ENCODE results near the gene PELI2. TPM values are rescaled to one million over a fixed set of nuclear protein-coding genes. Genes with fewer than 3 reads are reported as not detected.

Gene PELI2
- total RNA-seq, 1 experiment from 2014 or later = 0.19 TPM

DNA sequence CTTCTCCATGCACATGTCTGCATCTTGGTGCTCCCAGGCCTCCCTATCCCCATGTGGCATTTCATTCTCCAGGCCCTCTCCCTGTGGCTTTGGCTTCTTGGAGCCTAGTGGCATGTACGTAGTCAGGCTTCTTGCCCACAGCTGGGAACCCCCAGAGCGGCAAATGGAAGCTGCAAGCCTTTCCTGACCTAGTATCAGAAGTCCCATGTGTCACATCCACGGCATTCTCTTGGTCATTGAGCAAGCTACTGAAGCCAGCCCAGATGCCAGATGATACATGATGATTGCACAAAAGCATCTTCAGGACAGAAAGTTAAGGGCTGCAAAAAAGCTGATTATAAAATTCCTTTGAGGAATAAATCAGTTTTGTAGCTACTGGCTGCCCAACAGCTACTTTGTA, 154.9 kb downstream of the PELI2 start:
- BruUV-seq (replicated peaks) = no TSS peak
- H3K4me1 Mint-ChIP-seq (ENCODE audit: insufficient read depth, unreplicated experiment) = no peaks in the 10 kb centered on the region
- CTCF ChIA-PET = interaction anchor here (1.0 to 1.1 kb wide), 2 partner anchors 147 to 202 kb away, joined by 3 read pairs; no protein-coding TSS in a partner anchor
- POLR2A ChIA-PET = no interaction called here
- no peaks in the 10 kb centered on the region for H3K9me3 Mint-ChIP-seq (ENCODE audit: unreplicated experiment)
- no peak overlapping the region for H3K27ac Mint-ChIP-seq (ENCODE audit: low read depth, unreplicated experiment)
- intact Hi-C loops (cut with micrococcal nuclease) = no loop called here
- no peak for TF ChIP-seq CTCF (IDR thresholded peaks at IDR 0.05; ENCODE audit: unreplicated experiment)
- DNase-seq (ENCODE audit: unreplicated experiment) = no peak
- no peaks in the 10 kb centered on the region for H3K27me3 Mint-ChIP-seq (ENCODE audit: insufficient read depth, unreplicated experiment)
- no peaks in the 10 kb centered on the region for H3K36me3 Mint-ChIP-seq (ENCODE audit: insufficient read depth, unreplicated experiment)
- no peak overlapping the region for H3K4me3 Mint-ChIP-seq (ENCODE audit: unreplicated experiment)

DNA sequence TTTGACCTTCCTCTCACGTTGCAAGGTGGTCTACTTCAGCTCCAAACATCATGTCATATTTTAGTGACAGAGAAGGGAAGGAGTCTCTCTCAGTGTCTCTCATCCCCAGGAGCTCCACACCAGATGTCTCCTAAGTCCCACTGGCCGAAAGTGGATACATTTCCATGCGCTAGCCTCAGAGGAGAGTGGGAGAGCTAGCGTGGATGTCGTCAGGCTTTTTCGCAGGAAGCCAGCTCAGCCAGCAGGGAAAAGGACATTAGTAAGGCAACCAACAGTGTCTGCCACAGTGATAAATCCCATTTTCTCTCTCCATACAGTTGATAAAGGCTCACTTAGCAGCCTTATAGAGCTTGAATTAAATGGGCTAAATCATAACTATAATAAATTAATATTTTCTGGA, 155.7 kb downstream of the PELI2 start:
- no peak for TF ChIP-seq CTCF (IDR thresholded peaks at IDR 0.05; ENCODE audit: unreplicated experiment)
- Mint-ChIP-seq H3K27me3 (ENCODE audit: insufficient read depth, unreplicated experiment) (no peaks in the 10 kb centered on the region), H3K4me3 (ENCODE audit: unreplicated experiment) (no peak overlapping the region), H3K27ac (ENCODE audit: low read depth, unreplicated experiment) (no peak overlapping the region), H3K9me3 (ENCODE audit: unreplicated experiment) (no peaks in the 10 kb centered on the region), H3K36me3 (ENCODE audit: insufficient read depth, unreplicated experiment) (no peaks in the 10 kb centered on the region), H3K4me1 (ENCODE audit: insufficient read depth, unreplicated experiment) (no peaks in the 10 kb centered on the region)
- no TSS peak for BruUV-seq (replicated peaks)
- intact Hi-C loops (cut with micrococcal nuclease) = no loop called here
- ChIA-PET CTCF (interaction anchor here (0.6 to 1.1 kb wide), 3 partner anchors 57 to 201 kb away, joined by 3 read pairs; no protein-coding TSS in a partner anchor), POLR2A (interaction anchor here (0.6 kb wide), 1 partner anchor 71 kb away, joined by 3 read pairs; no protein-coding TSS in a partner anchor)
- no peak for DNase-seq (ENCODE audit: unreplicated experiment)

DNA sequence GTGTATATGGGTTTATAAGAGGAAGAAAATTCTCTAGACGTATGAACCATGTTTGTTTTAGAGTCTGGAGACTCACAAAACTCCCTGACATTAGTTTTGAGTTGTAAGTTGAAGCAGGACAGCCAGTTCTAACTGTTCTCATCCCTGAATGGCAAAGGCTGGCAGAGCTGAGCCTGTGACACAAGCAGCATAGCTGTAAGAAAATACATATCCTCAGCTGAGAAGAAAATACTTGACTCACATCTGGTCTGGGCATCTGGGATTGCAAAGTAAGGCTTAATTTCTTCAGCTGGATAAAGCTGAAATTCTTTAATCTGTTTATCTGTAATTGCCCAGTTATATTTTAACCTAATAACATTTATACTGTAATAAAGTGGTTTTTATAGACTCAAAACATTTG, 156.3 kb downstream of the PELI2 start:
- DNase-seq (ENCODE audit: unreplicated experiment) = no peak
- CTCF ChIA-PET = interaction anchor here (0.8 kb wide), 1 partner anchor 66 kb away, joined by 3 read pairs; no protein-coding TSS in a partner anchor
- no peaks in the 10 kb centered on the region for H3K27me3 Mint-ChIP-seq (ENCODE audit: insufficient read depth, unreplicated experiment)
- no peaks in the 10 kb centered on the region for H3K36me3 Mint-ChIP-seq (ENCODE audit: insufficient read depth, unreplicated experiment)
- intact Hi-C loops (cut with micrococcal nuclease) = no loop called here
- no peak overlapping the region for H3K27ac Mint-ChIP-seq (ENCODE audit: low read depth, unreplicated experiment)
- no peak overlapping the region for H3K4me3 Mint-ChIP-seq (ENCODE audit: unreplicated experiment)
- no TSS peak for BruUV-seq (replicated peaks)
- no peaks in the 10 kb centered on the region for H3K9me3 Mint-ChIP-seq (ENCODE audit: unreplicated experiment)
- POLR2A ChIA-PET = interaction anchor here (0.6 kb wide), 2 partner anchors 70 to 387 kb away, joined by 3 read pairs; no protein-coding TSS in a partner anchor
- TF ChIP-seq CTCF (IDR thresholded peaks at IDR 0.05; ENCODE audit: unreplicated experiment) = no peak
- H3K4me1 Mint-ChIP-seq (ENCODE audit: insufficient read depth, unreplicated experiment) = no peaks in the 10 kb centered on the region

DNA sequence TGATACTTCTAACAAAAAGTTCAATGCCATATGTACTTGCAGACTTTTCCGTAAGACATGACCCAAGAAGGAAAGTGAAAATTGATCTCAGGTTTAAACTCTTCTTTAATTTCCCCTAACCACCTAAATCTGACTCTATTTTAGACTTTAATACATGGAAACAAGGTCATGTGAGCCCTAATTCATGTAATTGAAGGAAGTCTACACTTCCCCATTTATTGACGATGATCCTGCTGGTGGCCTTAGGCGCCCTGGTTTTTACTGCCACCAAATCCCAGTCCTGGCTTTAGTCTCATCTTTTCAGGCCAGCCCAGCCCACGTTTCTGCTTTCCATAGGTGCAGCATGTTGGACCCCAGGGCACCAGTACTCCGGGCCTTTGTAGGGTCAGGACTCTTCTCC, 157.9 kb downstream of the PELI2 start:
- Mint-ChIP-seq H3K4me1 (ENCODE audit: insufficient read depth, unreplicated experiment) (no peaks in the 10 kb centered on the region), H3K27me3 (ENCODE audit: insufficient read depth, unreplicated experiment) (no peaks in the 10 kb centered on the region), H3K36me3 (ENCODE audit: insufficient read depth, unreplicated experiment) (no peaks in the 10 kb centered on the region), H3K9me3 (ENCODE audit: unreplicated experiment) (no peaks in the 10 kb centered on the region), H3K4me3 (ENCODE audit: unreplicated experiment) (no peak overlapping the region), H3K27ac (ENCODE audit: low read depth, unreplicated experiment) (no peak overlapping the region)
- ChIA-PET CTCF (no interaction called here), POLR2A (no interaction called here)
- DNase-seq (ENCODE audit: unreplicated experiment) = no peak
- intact Hi-C loops (cut with micrococcal nuclease) = no loop called here
- no TSS peak for BruUV-seq (replicated peaks)
- TF ChIP-seq CTCF (IDR thresholded peaks at IDR 0.05; ENCODE audit: unreplicated experiment) = no peak
